ENCODE data around the gene KATNAL2. TPM values are rescaled to one million over a fixed set of nuclear protein-coding genes. Genes with fewer than 3 reads are reported as not detected.
A peak's percentile ranks its signal among the peaks of the same experiment; 100 is the strongest.

Gene KATNAL2
- total RNA-seq, 6 experiments from 2014 or later, result 1.2 to 5.1 (median 2.7) TPM

DNA sequence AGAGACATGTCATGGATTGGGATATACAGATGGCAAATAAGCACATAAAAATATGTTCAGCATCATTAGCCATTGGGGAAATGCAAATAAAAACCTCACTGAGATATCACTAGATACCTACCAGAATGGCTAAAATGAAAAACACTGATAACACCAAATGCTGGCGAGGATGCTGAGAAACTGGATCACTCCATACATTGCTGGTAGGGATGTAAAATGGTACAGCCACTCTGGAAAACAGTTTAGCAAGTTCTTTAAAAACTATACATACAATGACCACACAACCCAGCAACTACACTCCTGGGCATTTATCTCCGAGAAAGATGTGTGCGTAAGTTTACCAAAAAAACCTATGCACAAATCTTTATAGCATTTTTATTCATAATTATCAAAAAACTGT, 14.0 kb upstream of the KATNAL2 start:
- Histone ChIP-seq H3K27me3 (no peaks in the 10 kb centered on the region), H3K9me3 (no peaks in the 10 kb centered on the region), H3K4me1 (no peaks in the 10 kb centered on the region), H3K4me3 (no peak overlapping the region), H3K36me3 (no peaks in the 10 kb centered on the region), H3K27ac (no peak overlapping the region)
- 91% methylated on average over 3 of the region's 3 CpGs for WGBS (ENCODE audit: insufficient coverage, low coverage, low lambda C conversion rate, missing lambda C conversion rate)
- no peak for TF ChIP-seq POLR2A (IDR thresholded peaks at IDR 0.05)
- TF ChIP-seq, protein P1, sequence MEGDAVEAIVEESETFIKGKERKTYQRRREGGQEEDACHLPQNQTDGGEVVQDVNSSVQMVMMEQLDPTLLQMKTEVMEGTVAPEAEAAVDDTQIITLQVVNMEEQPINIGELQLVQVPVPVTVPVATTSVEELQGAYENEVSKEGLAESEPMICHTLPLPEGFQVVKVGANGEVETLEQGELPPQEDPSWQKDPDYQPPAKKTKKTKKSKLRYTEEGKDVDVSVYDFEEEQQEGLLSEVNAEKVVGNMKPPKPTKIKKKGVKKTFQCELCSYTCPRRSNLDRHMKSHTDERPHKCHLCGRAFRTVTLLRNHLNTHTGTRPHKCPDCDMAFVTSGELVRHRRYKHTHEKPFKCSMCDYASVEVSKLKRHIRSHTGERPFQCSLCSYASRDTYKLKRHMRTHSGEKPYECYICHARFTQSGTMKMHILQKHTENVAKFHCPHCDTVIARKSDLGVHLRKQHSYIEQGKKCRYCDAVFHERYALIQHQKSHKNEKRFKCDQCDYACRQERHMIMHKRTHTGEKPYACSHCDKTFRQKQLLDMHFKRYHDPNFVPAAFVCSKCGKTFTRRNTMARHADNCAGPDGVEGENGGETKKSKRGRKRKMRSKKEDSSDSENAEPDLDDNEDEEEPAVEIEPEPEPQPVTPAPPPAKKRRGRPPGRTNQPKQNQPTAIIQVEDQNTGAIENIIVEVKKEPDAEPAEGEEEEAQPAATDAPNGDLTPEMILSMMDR (IDR thresholded peaks at IDR 0.05), result no peak
- DNase-seq, result no peak
- ATAC-seq, result no peak
- intact Hi-C loops (cut with DNase I), result no loop called here

DNA sequence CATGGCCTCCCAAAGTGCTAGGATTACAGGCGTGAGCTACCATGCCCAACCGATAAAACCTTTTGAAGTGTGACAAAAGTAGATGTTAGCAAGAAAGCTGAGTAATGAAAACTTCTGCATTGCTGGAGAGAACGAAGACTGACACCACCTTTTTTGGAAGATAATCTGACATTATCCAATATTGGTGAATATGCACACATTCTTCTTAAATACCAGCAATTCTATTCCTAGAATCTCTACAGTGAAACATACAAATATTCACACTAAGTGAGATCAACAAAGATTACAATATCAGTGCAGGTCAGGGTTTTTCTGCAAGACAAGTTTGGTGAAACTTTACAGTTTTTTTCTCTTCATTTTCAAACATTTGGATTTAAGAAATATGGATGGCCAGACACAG, 7.9 kb upstream of the KATNAL2 start:
- no peak for DNase-seq
- H3K9me3 ChIP-seq, result no peaks in the 10 kb centered on the region
- intact Hi-C loops (cut with DNase I), result no loop called here
- no peaks in the 10 kb centered on the region for H3K36me3 ChIP-seq
- no peak overlapping the region for H3K27ac ChIP-seq
- H3K4me1 ChIP-seq, result no peaks in the 10 kb centered on the region
- H3K27me3 ChIP-seq, result no peaks in the 10 kb centered on the region
- TF ChIP-seq POLR2A (IDR thresholded peaks at IDR 0.05), result no peak
- TF ChIP-seq, protein P1 (IDR thresholded peaks at IDR 0.05), result no peak
- 93% methylated on average over 3 of the region's 3 CpGs for WGBS (ENCODE audit: insufficient coverage, low coverage, low lambda C conversion rate, missing lambda C conversion rate)
- no peak overlapping the region for H3K4me3 ChIP-seq
- no peak for ATAC-seq

DNA sequence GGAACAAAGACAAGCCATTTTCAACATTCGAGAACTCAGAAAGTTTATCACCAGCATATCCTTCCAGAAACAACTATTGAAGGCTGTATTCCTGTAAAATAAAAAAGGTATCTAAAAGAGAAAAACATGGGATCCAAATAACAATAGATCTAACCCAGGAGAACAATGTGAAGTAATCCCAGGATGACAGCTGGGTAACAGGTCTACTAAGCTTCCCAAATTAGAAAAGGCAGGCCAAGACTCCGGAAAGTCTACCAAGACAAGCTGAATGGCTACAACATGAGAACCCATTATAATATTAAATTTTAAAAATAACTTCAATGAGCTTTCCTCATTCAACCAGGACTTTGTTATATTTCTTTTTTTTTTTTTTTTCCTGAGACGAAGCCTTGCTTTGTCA, 6.5 kb upstream of the KATNAL2 start:
- no peak for TF ChIP-seq POLR2A (IDR thresholded peaks at IDR 0.05)
- TF ChIP-seq, protein P1 (IDR thresholded peaks at IDR 0.05), result no peak
- Histone ChIP-seq H3K4me1 (peaks cover 0 to 2% (median 0%) of the 10 kb centered on the region in 4 donors), H3K27me3 (no peaks in the 10 kb centered on the region), H3K36me3 (no peaks in the 10 kb centered on the region), H3K4me3 (no peak overlapping the region), H3K9me3 (no peaks in the 10 kb centered on the region), H3K27ac (no peak overlapping the region)
- intact Hi-C loops (cut with DNase I), result no loop called here
- ATAC-seq (no peak), DNase-seq (no peak)
- 86% methylated on average over 3 of the region's 3 CpGs for WGBS (ENCODE audit: insufficient coverage, low coverage, low lambda C conversion rate, missing lambda C conversion rate)

DNA sequence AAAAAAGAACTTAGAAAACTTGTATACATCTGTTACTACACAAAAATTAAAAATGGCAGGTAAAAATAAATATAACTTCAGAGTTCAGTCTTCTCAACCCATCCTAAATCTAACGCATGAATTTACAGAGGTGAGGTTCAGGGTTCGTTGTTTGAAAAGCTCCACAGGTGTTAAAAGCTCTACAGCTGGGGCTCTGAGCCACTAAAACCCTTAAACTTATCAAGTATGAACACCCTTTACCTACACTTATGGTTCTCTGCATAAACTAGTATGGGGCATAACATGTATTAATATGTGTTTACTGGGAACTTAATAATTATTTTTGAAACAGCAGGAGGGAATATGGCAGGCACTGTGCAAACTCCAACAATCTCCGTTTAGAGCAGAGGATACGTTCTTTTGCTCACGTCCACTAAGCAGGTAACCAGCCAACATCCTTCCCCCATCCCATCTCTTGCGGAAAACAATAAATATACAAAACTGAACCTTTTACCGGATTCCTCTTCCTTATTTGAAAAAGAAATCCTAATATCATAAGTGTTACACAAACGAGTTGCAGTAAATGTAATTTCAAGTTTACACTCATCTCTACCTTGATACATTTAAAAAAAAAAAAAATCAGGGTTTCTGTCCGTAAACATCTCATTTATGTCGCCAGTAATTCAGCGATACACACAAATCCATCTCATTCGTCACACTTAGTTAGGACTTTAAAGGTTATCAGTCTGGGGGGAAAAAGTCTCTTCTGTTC, 1.4 kb upstream of the KATNAL2 start:
- DNase-seq (no peak), ATAC-seq (no peak)
- Histone ChIP-seq H3K9me3 (no peaks in the 10 kb centered on the region), H3K27ac (no peak overlapping the region), H3K4me1 (peaks cover 0 to 8% (median 0%) of the 10 kb centered on the region in 4 donors), H3K27me3 (no peaks in the 10 kb centered on the region), H3K36me3 (no peaks in the 10 kb centered on the region), H3K4me3 (peak overlapping the region; percentile 73 to 90 (median 82))
- 25% methylated on average over 12 of the region's 12 CpGs for WGBS (ENCODE audit: insufficient coverage, low coverage, low lambda C conversion rate, missing lambda C conversion rate)
- intact Hi-C loops (cut with DNase I), result no loop called here
- TF ChIP-seq POLR2A (IDR thresholded peaks at IDR 0.05), result no peak
- TF ChIP-seq, protein P1 (IDR thresholded peaks at IDR 0.05), result no peak
